GM13977 (cell line): ENCODE measurements around the gene SNX33.
"Not testable (repeated sequence)": the region's sequence is repeated elsewhere in the genome, so short reads cannot be mapped to it uniquely, and the experiment has no call there.

ENCODE experiments used
- DNase-seq: peaks from one replicate; pipeline ENCODE4 v3.0.0; 2012; ENCODE audit warnings: low spot score
- CTCF ChIP-seq: IDR thresholded peaks from 2 replicates; pipeline ENCODE4 v1.5.1; 2012; ENCODE audit warnings: mild to moderate bottlenecking, control low read depth; ENCODE audit not compliant: insufficient read depth; ENCODE audit errors: extremely low read depth, missing control alignments
- in situ Hi-C: fragments of 300-500 bp; cut with MboI; formaldehyde crosslinking; loops from one replicate; pipeline ENCODE4 v1.12.0; 2022; ENCODE audit warnings: low sequenced_read_pairs, low pct_unique_long_range_greater_than_20kb, mixed read lengths, inconsistent platforms; ENCODE audit not compliant: unreplicated experiment

The SNX33 gene

DNA sequence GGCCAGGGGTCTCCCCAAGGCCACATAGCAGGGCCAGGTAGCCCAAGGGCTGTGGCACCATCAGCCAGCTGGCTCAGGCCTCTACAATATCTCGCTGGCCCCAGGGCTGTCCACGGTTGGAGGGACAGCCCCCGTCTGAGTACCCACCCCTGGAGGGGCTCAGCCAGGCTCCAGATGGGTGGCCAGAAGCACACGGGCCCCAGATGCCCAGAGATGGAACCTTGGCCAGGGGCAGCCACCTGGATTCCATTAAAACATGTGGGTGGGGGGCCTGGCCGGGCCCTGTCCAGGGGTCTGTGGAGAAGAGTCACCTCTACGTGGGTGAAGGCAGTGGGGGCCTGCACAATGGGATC, 56.5 kb downstream of the SNX33 start:
- TF ChIP-seq CTCF = no peak
- DNase-seq = no peak
- in situ Hi-C loops = no loop called here

- in situ Hi-C loops = no loop called here
- no peak for TF ChIP-seq CTCF
- no peak for DNase-seq
Observed at GRCh38 chr15:75704618-75705017, 56.9 kb downstream of the SNX33 start.

- DNase-seq = not testable (repeated sequence)
Observed at GRCh38 chr15:75705375-75705774, 57.7 kb downstream of the SNX33 start.

DNA sequence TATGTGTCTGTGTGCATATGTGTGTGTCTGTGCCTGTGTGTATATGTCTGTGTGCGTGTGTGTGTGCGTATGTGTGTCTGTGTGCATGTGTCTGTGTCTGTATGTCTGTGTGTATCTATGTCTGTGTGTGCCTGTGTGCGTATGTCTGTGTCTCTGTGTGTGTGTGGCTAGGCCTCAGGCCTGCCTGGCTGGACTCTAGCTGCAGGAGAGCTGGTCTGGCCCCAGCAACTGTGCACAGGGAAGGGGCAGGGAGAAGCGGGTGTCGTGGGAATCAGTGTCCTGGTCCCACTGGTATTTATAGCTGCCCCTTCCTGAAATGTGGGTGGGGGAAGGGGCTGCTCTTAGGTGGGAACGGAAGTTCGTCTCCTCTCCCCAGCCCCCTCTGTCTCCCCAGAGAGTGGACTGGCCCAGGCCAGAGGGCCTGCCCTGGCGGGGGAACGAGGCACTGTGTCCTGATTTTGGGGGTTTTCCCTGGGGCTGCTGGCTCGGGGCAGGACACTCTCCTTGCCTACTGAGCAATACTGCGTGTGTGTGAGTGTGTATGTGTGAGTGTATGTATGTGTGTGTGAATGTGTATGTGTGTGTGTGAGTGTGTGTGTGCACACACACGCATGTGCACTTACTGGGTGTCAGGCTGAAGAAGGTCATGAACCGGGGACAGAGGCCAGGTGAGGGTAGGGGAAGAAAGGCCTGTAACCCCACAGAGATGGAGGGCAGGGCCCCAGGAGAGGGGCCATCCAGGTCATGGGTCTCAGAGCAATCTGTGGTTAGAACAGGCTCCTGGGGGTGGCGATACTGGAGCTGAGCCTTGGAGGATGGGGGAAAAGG, 58.4 kb downstream of the SNX33 start:
- TF ChIP-seq CTCF = no peak
- DNase-seq = no peak
- in situ Hi-C loops = no loop called here

More at GRCh38 chr15:75705375-75705774, 57.7 kb downstream of the SNX33 start:
- in situ Hi-C loops = not testable (repeated sequence)

DNA sequence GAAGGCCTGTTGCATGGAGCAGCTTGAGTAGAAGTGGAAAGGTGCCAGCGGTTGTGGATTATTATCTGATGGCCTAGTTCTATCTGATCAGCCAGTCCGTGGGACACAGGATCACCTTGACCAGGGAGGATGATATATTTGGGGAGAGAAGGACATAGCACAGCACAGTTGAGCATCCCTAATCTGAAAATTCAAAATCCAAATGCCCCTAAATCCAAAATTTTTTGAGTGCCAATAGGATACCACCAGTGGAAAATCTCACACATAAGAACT, 58.9 kb downstream of the SNX33 start:
- no peak for DNase-seq
- TF ChIP-seq CTCF = no peak
- in situ Hi-C loops = no loop called here

GRCh38 chr15:75709458-75709857, 61.7 kb downstream of the SNX33 start:
- DNase-seq, in situ Hi-C loops: not testable (repeated sequence)

DNA sequence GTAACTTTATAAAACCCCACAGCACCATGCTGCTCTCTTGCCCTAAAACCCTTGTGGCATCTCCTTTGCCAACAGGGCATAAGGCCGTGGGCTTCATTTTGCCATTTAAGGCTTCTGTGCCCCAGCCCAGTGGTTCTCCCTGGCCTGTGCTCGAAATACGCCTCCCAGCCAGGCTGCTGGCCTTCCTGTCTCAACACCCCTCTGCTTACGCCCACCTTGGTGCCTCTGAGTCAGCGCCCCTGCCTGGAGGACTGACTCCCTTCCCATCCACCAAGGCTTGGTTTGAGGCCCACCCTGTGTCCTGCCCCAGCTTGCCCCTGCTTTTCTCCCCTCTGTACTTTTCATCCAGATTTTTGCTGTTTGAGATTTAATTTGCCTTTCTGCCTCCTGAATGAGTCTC, 63.2 kb downstream of the SNX33 start:
- in situ Hi-C loops, DNase-seq: not testable (repeated sequence)

- DNase-seq, in situ Hi-C loops: not testable (repeated sequence)
Observed at GRCh38 chr15:75711495-75711894, 63.8 kb downstream of the SNX33 start.
